Kidney (tissue), 14 donors: Measurements from ENCODE around the gene CEP85L. TPM values are rescaled to one million over a fixed set of nuclear protein-coding genes. Genes with fewer than 3 reads are reported as not detected.

Source experiments
- DNase-seq, 5 donors: peaks; one replicate each; pipeline ENCODE4 v3.0.0-alpha.2; 2013 to 2020
- FAIRE-seq: peaks from 2 replicates; lab custom pipeline; 2012; peaks lifted over from hg19 to GRCh38; lab: Jason Lieb, UNC
- H3K27ac ChIP-seq, 2 donors: one replicate each; pipeline ENCODE4 v1.7.0; 2013; ENCODE audit warnings: low read depth in 2 of 2, low read length in 2 of 2, inconsistent platforms in 1 of 2
- H3K27me3 ChIP-seq: one replicate; pipeline ENCODE4 v1.7.1; 2013; ENCODE audit warnings: low read length, inconsistent platforms; ENCODE audit not compliant: control insufficient read depth, insufficient read depth
- H3K36me3 ChIP-seq, 3 donors: one replicate each; pipeline versions ENCODE4 v1.7.0 to v1.7.1; 2013; ENCODE audit warnings: low read length in 3 of 3, control low read depth in 1 of 3, inconsistent platforms in 1 of 3; ENCODE audit not compliant: insufficient read depth in 3 of 3, control insufficient read depth in 2 of 3
- H3K4me1 ChIP-seq, 3 donors: one replicate each; pipeline versions ENCODE4 v1.7.0 to v1.7.1; 2013; ENCODE audit warnings: low read length in 3 of 3, inconsistent platforms in 1 of 3, low read depth in 1 of 3; ENCODE audit not compliant: control insufficient read depth in 2 of 3, insufficient read depth in 2 of 3
- H3K4me3 ChIP-seq, 3 donors: one replicate each; pipeline versions ENCODE4 v1.7.0 to v1.8.1; 2013; ENCODE audit warnings: low read length in 3 of 3, control low read depth in 1 of 3, inconsistent platforms in 1 of 3
- H3K9ac ChIP-seq, 3 donors: one replicate each; pipeline versions ENCODE4 v1.7.0 to v1.7.1; 2013; ENCODE audit warnings: low read length in 3 of 3, control low read depth in 1 of 3, inconsistent platforms in 1 of 3
- H3K9me3 ChIP-seq, 3 donors: one replicate each; pipeline versions ENCODE4 v1.7.0 to v1.7.1; 2013; ENCODE audit warnings: low read length in 3 of 3, control low read depth in 1 of 3, inconsistent platforms in 1 of 3; ENCODE audit not compliant: control insufficient read depth in 2 of 3, insufficient read depth in 1 of 3
- intact Hi-C: fragments of 100-400 bp; cut with DNase I; formaldehyde crosslinking; loops from one replicate; pipeline ENCODE4 v1.11.1; 2022
- polyA plus RNA-seq: library from polyadenylated mRNA; stranded (reverse); fragments of 350-450 nt; fragmentation: Illumina TruSeq; extraction: RNeasy Lipid Tissue Mini Kit (QIAGEN cat#74804); gene quantifications from one replicate; pipeline ENCODE4 v1.2.3, GENCODE V29; 2014; ENCODE audit warnings: low read depth, low replicate concordance; ENCODE audit not compliant: insufficient read depth
- total RNA-seq: library from RNA; stranded (reverse); fragmentation: NEBNext Ultra II Directional; extraction: Animal tissue kit (Norgen Biotek cat#: 25700); gene quantifications from one replicate; pipeline ENCODE4 v1.2.1, GENCODE V29; 2021
- TF ChIP-seq, protein P1 (sequence below): IDR thresholded peaks from 3 replicates; pipeline ENCODE4 v1.5.1; 2012; ENCODE audit warnings: mild to moderate bottlenecking, moderate library complexity, borderline replicate concordance; ENCODE audit not compliant: insufficient read depth; ENCODE audit errors: extremely low read depth
- donor health status: control.
- donor health status: control.
- donor health status: control.
- donor health status: control.
- donor health status: control.
- donor health status: DM: yes; HTN: yes; CAD: no.
- donor health status: Normal renal cell carcinoma (clear cell type).

The CEP85L gene
- total and polyA plus RNA-seq, 2 donors from 2014 or later = 0.84 to 12.9 TPM

DNA sequence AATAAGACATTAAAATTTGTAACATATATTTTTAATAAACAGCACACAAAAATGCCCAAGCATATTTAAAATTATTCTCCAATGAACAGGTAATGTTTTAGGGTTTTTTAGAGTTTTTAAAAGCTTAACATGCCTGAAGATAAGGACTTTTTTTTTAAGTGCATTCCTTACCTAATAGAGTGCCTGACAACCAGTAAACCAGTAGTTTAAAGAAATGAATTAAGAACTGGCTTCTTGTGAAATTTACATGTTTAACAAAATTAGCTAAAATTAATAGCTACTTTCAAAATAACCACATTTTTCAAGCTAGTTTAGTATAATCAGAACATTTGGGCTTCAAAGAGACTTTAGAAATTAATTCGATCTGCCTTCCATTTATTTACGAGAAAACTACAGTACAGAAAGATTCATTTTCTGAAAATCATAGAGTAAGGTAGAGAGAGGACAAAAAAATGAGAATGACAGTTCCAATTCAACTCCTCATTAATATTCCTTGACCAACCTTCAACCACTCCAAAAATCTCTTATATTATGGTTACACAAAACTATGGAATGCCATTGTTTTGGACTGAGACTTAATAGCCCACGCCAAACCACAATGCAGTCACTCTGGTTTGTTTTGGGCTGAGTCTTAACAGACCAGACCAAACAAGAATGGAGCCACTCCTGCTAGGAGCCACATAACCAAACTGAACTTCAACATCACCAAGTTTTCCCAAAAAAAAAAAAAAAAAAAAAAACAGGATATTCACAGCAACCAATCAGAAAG, 109.0 kb downstream of the CEP85L start:
- Histone ChIP-seq H3K4me3 (no peak overlapping the region), H3K4me1 (no peaks in the 10 kb centered on the region), H3K36me3 (no peaks in the 10 kb centered on the region), H3K27ac (no peak overlapping the region), H3K9ac (no peak overlapping the region), H3K9me3 (no peaks in the 10 kb centered on the region), H3K27me3 (no peaks in the 10 kb centered on the region)
- no peak for DNase-seq
- TF ChIP-seq, protein P1, sequence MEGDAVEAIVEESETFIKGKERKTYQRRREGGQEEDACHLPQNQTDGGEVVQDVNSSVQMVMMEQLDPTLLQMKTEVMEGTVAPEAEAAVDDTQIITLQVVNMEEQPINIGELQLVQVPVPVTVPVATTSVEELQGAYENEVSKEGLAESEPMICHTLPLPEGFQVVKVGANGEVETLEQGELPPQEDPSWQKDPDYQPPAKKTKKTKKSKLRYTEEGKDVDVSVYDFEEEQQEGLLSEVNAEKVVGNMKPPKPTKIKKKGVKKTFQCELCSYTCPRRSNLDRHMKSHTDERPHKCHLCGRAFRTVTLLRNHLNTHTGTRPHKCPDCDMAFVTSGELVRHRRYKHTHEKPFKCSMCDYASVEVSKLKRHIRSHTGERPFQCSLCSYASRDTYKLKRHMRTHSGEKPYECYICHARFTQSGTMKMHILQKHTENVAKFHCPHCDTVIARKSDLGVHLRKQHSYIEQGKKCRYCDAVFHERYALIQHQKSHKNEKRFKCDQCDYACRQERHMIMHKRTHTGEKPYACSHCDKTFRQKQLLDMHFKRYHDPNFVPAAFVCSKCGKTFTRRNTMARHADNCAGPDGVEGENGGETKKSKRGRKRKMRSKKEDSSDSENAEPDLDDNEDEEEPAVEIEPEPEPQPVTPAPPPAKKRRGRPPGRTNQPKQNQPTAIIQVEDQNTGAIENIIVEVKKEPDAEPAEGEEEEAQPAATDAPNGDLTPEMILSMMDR = no peak
- no peak for FAIRE-seq
- intact Hi-C loops = no loop called here

DNA sequence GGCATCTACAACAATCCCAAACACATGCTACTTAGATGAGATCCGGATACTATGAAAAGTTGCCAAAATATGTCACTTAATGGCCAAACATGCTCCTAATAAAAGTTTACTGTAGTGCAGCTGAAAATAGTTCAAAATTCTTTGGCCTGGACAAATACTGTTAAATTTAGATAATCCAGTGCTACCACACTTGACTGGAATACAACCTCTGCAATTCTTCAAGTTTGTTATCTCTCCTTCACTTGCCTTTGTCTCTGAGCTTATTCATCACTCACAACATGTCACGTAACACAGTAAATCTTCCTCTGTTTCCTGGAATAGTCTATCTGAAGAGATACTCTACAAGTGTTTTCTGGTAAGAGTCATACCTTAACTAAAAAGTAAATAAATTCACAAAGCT, 113.8 kb downstream of the CEP85L start:
- Histone ChIP-seq H3K9me3 (no peaks in the 10 kb centered on the region), H3K27ac (peak overlapping the region in 1 of 2 donors; percentile 32), H3K4me1 (no peaks in the 10 kb centered on the region), H3K9ac (no peak overlapping the region), H3K27me3 (no peaks in the 10 kb centered on the region), H3K36me3 (no peaks in the 10 kb centered on the region), H3K4me3 (no peak overlapping the region)
- FAIRE-seq (no peak), DNase-seq (peak in 1 of 5 donors; percentile 17)
- intact Hi-C loops = no loop called here
- TF ChIP-seq, protein P1 = no peak

DNA sequence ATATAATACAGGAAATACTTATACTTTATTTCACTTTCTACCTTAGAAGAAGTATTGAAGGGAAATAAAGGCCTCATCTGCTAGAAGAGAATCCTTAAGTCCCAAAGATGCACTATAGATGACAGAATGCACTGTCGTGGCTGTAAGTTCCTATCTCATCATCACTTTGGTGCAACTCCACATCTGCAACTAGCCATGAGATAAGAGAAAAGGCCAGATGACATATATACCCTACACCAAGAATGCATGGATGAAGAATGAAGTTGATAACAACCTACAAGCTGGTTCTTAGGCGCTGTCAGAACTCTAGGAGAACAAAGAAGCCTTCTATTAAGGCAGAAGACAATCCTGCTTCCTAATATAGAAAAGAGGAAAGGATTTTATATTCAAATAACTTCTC, 114.9 kb downstream of the CEP85L start:
- H3K27ac ChIP-seq = no peak overlapping the region
- TF ChIP-seq, protein P1 = no peak
- FAIRE-seq = no peak

More for the DNA sequence above, 114.9 kb downstream of the CEP85L start:
- Histone ChIP-seq H3K9me3 (no peaks in the 10 kb centered on the region), H3K9ac (no peak overlapping the region), H3K4me1 (no peaks in the 10 kb centered on the region), H3K36me3 (no peaks in the 10 kb centered on the region), H3K27me3 (no peaks in the 10 kb centered on the region), H3K4me3 (no peak overlapping the region)
- DNase-seq = no peak
- intact Hi-C loops = no loop called here
